Measurements from ENCODE around the gene GRK3. TPM values are rescaled to one million over a fixed set of nuclear protein-coding genes. Genes with fewer than 3 reads are reported as not detected.

Gene GRK3
- total and polyA plus RNA-seq, 2 of the 4 experiments (the other 2 are of a cell fraction): 0.58 to 1.6 TPM

GRCh38 chr22:25623310-25623734 is 58.8 kb downstream of the GRK3 start:
- ATAC-seq (ENCODE audit: low read depth) (no peak), DNase-seq (no peak)
- Histone ChIP-seq H3K27ac (ENCODE audit: insufficient read depth, low read length) (no peak overlapping the region), H4K91ac (ENCODE audit: insufficient read depth, low read depth, low read length) (no peak overlapping the region), H2AFZ (replicated peaks; ENCODE audit: low read length, poor library complexity) (no peak overlapping the region), H3K4me3 (ENCODE audit: insufficient read depth, low read depth, low read length) (no peak overlapping the region), H2BK5ac (ENCODE audit: low read depth, low read length, poor library complexity, severe bottlenecking) (no peak overlapping the region), H3K79me1 (ENCODE audit: low read depth in 1 of 2, low read length in 2 of 2) (no peaks in the 10 kb centered on the region), H2BK15ac (ENCODE audit: low read depth, low read length) (no peak overlapping the region), H3K4ac (ENCODE audit: low read depth, low read length) (no peak overlapping the region), H3K18ac (ENCODE audit: low read depth, low read length) (no peak overlapping the region), H2AK9ac (replicated peaks; ENCODE audit: low read depth, low read length, poor library complexity) (no peak overlapping the region), H3K9me1 (ENCODE audit: insufficient read depth, low read length) (no peaks in the 10 kb centered on the region), H4K5ac (ENCODE audit: low read depth, low read length) (no peak overlapping the region), H2BK120ac (ENCODE audit: low read depth, low read length) (no peak overlapping the region), H3K27me3 (ENCODE audit: control insufficient read depth, insufficient read depth, low read length) (no peaks in the 10 kb centered on the region), H3K4me2 (ENCODE audit: low read depth, low read length) (no peak overlapping the region), H3K23ac (ENCODE audit: low read depth, low read length) (no peak overlapping the region), H4K20me1 (ENCODE audit: insufficient read depth, low read length) (no peaks in the 10 kb centered on the region), H3K36me3 (ENCODE audit: control insufficient read depth, insufficient read depth, low read length) (no peaks in the 10 kb centered on the region), H2AK5ac (ENCODE audit: low read depth, low read length) (no peak overlapping the region), H2BK20ac (ENCODE audit: low read depth, low read length) (no peak overlapping the region), H3K9ac (ENCODE audit: low read depth, low read length) (no peak overlapping the region), H3K9me3 (ENCODE audit: control insufficient read depth, insufficient read depth, low read length) (no peaks in the 10 kb centered on the region), H3K56ac (ENCODE audit: extremely low read depth, insufficient read depth, low read length) (no peak overlapping the region), H3K4me1 (ENCODE audit: control insufficient read depth, insufficient read depth, low read length) (no peaks in the 10 kb centered on the region), H3K14ac (replicated peaks; ENCODE audit: low read depth, low read length) (no peak overlapping the region), H4K8ac (ENCODE audit: low read depth in 2 of 2, low read length in 2 of 2) (no peak overlapping the region)
- TF ChIP-seq CEBPB (IDR thresholded peaks at IDR 0.05; ENCODE audit: low read depth, low read length): no peak
- TF ChIP-seq MXI1 (IDR thresholded peaks at IDR 0.05; ENCODE audit: borderline replicate concordance, low read depth, low read length): no peak
- TF ChIP-seq MAZ (IDR thresholded peaks at IDR 0.05; ENCODE audit: borderline replicate concordance, low read depth, low read length): no peak
- TF ChIP-seq POLR2A (IDR thresholded peaks at IDR 0.05; ENCODE audit: low read depth, low read length): no peak
- TF ChIP-seq ELK1 (IDR thresholded peaks at IDR 0.05; ENCODE audit: borderline replicate concordance, low read depth, low read length): no peak
- TF ChIP-seq BHLHE40 (IDR thresholded peaks at IDR 0.05; ENCODE audit: low read depth, low read length): no peak
- no peak for TF ChIP-seq RFX5 (IDR thresholded peaks at IDR 0.05; ENCODE audit: low read depth, low read length)
- no peak for TF ChIP-seq RCOR1 (IDR thresholded peaks at IDR 0.05; ENCODE audit: insufficient replicate concordance, low read length)
- TF ChIP-seq SMC3 (IDR thresholded peaks at IDR 0.05; ENCODE audit: low read depth, low read length): no peak
- TF ChIP-seq USF2 (IDR thresholded peaks at IDR 0.05; ENCODE audit: low read depth, low read length): no peak
- CTCF ChIA-PET: no interaction called here
- dilution Hi-C loops (cut with HindIII; ENCODE audit: low sequenced_read_pairs, unreplicated experiment) (no loop called here), in situ Hi-C loops (cut with MboI; ENCODE audit: low sequenced_read_pairs) (no loop called here), intact Hi-C loops (cut with micrococcal nuclease) (no loop called here)
- no TSS peak for BruUV-seq (replicated peaks)
- POLR2A ChIA-PET (ENCODE audit: unreplicated experiment): interaction anchor here (0.6 kb wide), 1 partner anchor 19 kb away, joined by 4 read pairs; no protein-coding TSS in a partner anchor
- WGBS, 2 experiments (ENCODE audit: extremely low coverage in 2 of 2, insufficient read length in 1 of 2): 100% methylated on average over 2 of the region's 8 CpGs; no CpG with 5 or more reads in 1 of the 2 experiments

All from IMR-90 (cell line).